NCI-H187 treated with DMSO at 0.1 percent for 48 hours (cell line): ENCODE data around the gene DSCAML1.

Source experiments
- DNase-seq: peaks from one replicate; lab custom pipeline; 2025; lab: John Stamatoyannopoulos, UW

Gene DSCAML1

DNA sequence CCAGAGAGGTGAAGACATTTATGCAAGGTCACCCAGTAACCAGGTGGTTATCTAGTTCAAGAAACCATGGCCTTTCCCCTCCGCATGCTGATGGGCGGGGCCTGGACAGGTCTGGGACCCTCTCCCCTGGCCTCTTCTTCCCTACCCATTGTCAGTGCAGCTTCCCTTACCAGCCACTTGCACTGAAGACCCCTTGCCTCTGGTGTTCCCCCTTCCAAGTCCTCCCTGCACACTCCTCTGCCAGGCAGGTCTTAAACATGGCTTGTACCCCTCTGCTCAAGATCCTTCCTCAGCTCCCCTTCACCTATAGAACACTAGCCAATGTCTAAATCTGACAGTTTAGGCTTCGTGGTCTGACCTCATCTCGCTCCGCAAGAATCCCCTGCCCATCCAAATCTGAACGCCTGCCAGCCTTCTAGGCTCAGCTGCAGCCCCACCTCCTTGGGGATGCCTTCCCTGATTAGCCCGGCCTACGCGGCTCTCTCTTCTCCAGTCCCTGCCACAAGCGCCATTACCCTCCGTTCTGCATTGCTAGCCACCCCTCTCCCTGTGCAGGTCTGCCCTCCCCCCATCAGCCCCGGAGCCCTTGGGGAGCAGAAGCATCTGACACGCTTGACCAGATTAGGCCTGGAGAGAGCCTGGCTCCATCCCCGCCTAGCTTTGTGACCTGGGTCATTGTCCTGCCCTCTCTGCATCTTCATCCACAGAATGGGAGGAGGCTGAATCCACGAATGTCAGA lies 213.8 kb downstream of the DSCAML1 start:
- DNase-seq = no peak

DNA sequence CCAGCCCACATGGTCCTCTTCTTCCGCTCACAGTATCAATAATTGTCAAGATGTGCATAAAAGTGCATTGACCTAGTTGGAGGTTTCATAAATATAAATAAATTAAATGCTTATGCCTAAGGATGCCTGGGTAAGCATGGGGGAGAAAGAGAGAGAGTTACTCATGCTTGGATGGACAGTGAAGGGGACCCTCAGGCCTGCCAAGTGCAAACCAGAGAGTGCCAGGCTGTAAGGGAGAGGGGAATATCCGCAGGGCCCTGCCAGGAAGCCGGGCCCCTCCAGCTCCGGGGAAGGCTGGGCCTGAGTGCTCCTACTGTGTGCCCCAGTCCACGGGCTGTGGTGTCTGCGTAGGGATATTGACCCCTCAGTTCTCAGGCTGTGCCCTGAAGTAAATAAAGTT lies 214.6 kb downstream of the DSCAML1 start:
- no peak for DNase-seq

DNA sequence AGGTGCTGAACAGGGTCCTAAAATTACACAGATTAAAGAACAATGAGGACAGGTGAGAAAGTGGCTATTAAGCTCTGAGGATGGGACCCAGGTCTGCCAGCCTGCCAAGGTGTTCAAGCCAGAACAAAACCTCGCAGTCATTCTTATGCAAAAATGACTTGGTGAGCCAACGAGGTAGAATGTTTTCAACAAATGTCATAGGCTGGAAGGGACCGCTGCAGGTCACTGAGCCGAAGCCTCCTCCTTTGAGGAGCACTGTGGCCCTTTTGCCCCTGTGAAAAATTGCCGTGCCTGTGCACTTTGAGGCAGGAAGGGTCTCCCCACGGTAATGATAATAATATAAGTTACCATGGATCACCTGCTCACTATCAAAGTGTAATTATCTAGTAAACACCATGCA lies 216.2 kb downstream of the DSCAML1 start:
- DNase-seq = no peak

DNA sequence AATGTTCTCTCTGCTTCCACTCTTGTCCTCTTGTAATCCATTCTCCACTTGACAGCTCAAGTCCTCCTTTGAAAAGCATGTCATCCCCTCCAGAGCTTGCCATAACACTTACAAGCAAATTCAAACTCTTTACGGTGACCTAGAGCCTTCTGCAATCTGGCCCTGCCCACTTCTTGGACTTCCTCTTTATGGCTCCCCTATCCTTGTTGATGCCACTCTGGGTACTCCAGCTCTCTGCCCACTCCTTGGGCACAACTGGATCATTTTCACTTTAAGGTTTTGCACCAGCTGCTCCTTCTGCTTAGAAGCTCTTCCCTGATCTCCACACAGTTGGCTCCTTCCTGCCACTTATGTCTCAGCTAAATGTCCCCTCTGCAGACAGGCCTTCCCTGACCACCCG lies 217.9 kb downstream of the DSCAML1 start:
- DNase-seq = peak; percentile 23

DNA sequence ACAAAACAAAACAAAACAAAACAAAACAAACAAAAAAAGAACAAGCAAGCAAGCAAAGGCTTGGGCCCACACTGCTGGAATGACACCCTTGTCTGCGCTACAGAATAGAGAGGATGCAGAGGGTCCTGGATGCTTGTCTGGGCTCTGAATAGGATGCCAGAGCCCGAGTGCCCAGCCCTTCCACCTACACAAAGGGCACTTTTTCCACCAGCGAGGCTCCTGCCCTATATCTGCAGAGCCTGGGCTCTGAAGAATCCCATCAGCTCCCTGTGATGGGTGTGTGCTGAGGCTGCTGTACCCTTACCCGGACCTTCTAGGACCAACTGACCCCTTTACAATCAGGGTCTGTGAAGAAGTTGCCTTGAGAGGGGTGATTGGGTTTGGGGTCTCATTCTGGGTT lies 221.2 kb downstream of the DSCAML1 start:
- DNase-seq = no peak

DNA sequence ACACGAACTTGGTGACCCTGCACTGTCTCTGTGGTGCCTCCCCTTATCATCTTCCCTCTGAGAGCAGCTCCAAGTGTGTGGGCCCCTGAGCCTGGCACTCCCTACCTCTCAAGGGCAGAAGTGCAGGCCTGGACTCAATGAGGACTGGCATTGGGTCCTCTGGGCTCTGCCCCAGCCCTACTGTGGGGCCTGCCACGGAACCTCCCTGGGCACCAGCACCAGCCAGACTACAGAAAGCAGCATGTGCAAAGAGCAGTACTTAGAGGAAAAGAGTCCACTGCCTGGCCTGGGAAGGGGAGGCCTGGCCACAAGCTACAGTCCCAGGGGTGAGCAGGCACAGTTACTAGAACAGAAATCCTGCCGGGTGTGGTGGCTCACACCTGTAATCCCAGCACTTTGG lies 222.5 kb downstream of the DSCAML1 start:
- DNase-seq = no peak

DNA sequence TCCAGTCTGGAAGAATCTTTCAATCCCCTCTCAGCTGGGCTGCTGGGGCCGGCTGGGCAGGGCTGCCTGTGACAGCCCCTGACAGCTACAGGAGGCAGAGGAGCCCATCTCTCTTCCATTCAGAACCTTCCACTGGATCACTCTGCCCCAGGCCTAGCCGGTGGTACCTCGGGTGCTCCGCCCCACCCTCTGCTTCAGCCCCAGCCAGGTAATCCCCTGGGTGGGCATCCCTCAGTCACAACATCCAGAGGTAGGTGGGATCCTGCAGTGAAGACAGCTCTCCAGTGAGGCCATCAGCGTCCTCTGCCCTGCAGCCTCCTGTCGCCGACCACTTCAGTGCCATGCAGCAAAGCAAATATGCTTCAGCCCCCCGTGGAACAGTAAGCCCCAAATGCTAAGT lies 223.7 kb downstream of the DSCAML1 start:
- no peak for DNase-seq

DNA sequence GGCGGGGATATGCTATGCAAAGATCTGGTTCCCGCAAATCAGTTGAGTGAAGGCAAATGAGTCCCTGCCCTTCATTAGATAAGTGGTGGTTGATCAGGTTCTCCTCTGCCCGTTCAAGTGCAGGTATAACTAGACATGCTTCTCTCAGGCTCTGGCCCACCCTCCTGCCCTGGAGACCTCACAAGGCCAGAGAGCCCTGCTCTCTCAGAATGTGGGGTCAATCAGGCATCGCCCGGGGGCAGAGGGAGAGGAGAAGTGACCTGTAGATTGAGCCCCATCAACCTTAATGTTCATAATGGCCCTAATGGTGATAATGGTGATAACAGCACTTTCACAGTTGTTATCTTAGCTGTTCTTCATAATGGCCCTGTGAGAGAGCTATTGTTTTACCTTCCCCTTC lies 224.3 kb downstream of the DSCAML1 start:
- no peak for DNase-seq

DNA sequence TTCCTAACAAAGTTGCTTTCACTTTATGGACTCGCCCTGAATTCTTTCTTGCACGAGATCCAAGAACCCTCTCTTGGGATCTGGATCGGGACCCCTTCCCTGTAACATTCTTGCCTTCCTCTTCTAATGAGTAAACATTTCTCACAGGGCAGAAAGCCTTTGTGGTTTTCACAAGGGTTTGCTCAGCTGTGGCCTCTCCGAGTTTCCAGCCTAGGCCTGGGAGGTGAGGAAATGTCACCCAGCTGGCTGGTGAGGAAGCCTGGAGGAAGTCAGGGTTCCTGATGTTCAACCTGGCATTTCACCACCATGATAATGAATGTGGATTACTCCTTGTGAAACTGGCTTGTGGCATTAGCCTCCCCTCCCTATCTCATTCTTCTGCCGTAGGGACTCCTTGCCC lies 224.9 kb downstream of the DSCAML1 start:
- no peak for DNase-seq

DNA sequence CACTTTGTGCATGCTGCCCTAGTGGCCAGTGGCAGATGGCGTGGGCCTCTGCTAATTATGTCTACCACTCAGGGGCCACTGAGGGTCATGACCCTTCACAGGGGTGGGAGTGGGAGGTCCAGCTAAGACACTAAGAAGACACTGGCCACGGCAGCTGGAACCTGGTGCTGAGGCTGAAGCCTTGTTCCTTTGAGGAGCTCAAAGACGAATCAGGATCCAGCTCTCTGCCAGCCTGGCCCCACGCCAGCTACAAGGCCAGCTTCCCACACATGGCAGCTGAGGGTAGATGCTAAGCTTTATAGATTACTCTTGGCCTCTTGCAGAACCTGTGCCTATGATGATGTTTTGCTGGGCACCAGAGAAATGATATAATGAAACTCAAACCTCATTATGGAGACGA lies 226.3 kb downstream of the DSCAML1 start:
- DNase-seq = no peak

DNA sequence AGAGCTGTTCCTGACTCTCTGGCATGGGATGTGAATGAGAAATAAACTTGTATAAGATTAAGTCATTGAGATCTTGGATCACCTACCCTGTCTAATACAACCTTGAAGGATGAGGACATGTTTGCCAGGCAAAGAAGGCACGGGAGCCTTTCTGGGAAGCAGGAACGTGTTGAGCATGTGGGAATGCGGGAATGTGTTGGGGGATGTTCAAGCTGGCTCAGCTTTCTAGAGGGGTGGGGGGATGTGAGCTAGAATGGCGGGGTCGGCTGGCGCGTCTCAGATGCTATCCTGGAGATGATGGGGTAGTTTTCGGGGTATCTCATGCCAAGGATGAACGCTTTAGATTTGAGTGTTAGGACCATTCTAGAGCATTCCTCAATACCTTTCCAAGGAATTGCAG lies 227.1 kb downstream of the DSCAML1 start:
- no peak for DNase-seq

DNA sequence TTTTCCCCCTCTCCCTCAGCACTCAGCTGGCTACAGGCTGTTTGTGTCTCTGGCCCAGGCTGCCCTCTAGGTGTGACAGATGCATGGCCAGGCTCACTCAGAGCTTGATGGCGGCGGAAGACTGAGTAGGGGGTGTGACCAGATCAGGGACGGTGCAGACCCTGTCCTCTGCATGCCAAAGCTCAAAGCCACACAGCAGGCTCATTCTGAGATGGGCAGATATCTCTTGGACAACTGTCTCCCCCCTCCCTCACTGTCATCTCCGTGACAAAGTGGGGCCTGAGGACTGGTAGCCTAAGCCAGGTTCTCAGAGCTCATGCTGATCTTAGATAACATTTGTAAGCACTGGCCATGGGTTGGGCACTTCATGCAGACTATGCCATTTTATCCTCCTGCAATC lies 231.3 kb downstream of the DSCAML1 start:
- no peak for DNase-seq

DNA sequence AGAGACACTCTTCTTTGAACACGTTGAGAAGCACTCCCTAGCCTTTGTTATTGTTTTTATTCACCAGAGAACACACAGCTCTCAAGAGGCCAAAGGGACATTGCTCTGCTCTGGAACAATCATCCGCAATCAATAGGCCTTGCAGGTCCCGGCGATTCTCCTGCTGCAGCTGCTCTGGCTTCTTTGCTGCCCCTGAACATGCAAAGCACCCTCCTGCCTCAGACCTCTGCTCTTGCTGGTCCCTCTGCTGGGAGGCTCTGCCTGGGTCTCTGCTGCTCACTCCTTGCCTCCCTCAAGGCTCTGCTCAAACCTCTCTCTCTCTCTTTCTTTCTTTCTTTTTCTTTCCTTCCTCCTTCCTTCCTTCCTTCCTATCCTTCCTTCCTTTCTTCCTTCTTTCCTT lies 232.7 kb downstream of the DSCAML1 start:
- DNase-seq = no peak

DNA sequence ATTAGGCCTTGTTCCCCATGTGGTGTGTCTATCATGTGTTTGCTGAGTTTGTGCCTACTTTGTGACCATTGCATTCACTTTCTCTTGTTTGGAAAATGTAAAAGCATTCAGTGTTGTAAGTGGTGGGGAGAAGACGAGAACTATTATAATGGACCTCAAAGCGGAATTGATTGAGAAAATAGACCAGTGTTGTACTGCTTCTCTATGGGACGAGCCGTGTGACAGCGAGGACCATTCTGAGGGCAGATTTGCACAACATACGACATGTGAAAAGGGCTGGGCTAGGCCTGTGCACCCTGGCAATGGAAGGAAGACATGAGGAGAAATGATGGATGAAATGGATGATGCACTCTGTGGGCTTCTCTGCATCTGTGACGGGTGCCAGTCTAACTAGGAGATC lies 233.5 kb downstream of the DSCAML1 start:
- DNase-seq = no peak

DNA sequence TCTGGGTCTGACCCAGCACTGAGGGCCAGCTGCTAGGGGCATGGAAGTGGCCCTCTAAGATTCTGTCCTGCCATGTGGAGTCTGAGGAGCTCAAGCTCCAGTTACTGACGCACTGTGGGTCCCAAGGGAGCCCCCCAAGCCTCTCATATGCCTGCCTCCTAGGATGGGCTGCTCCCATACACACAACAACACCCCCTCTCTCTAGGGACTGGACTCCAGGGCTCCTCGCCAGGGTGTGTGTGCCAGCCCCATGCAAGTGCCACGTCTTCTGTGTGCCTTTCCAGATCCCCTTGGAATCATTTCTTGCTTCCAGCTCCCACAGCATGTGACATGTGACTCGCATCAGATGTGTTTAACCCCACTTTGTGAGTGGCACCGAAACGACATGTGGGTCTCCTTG lies 234.9 kb downstream of the DSCAML1 start:
- DNase-seq = no peak

DNA sequence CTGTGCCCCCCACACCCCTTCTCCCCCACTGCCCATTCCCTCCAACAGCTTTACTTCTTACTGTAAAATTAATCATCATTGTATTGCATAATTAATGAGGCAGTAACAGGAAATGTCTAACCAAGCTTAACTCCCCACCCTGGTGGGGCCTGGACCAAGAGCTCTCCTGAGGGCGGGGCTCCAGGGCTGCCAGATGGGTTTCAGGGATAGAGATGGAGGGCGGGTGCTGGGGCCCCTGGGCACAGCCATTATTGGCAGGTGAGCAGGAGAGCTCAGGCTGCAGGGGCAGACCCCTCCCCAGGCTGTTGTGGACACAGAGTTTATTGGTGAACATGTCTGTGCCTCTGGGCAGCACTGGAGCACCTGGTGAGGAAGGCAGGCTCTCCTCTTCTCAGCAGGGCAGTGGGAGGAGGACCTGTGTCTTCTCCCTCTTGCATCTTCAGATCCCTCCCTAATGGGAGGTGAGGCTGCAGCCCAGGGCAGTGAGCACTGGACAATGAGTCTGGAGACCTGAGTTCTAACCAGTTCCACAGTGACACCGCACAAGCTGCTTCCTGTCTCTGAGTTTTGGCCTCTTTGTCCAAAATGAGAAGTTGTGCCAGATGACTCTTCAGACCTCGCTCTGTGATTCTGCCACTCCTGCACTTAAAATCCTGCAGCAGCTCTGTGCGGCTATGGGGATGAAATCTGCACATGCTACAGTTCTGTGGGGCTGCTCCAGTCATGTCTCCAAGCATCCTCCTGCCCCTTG lies 236.1 kb downstream of the DSCAML1 start:
- DNase-seq = no peak

DNA sequence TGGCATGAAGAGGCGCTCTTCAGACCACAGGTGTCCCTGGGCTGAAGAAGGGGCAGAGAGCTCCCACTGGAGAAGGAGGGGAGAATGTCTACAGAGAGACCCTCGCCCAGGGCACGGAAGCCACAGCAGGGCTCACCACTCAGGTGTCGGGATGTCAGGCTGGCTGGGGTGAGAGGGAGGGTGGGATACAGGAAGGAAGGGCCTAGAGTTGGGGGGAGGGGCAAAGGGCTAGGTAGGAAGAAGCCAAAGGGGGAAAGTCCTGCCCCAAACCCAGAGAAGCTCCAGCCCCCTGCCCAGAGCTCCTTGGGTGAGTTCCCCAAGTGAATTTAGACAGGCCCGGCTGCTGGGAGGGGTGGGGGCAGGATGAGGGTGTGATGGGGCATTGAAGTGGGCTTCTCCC lies 237.3 kb downstream of the DSCAML1 start:
- no peak for DNase-seq

DNA sequence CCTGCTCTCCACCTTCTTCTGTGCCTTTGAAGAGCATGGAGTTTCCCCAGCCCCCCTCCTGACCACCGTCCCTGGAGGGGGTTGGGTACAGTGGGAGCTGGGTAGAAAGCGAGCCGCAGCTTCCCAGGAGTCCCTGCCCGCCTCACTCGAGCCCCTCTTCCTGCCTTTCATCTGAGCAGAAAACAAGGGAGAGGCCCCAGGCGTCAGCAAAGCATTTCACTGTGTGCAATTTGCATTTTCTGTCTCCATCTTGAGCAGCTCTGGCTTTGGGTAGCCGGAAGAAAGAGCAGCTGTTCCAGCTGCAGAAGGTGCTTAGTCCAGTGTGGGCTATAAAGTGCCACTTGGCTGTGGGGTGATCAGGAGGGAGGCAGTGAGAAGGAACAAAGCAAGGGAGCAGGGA lies 239.7 kb downstream of the DSCAML1 start:
- DNase-seq = no peak

DNA sequence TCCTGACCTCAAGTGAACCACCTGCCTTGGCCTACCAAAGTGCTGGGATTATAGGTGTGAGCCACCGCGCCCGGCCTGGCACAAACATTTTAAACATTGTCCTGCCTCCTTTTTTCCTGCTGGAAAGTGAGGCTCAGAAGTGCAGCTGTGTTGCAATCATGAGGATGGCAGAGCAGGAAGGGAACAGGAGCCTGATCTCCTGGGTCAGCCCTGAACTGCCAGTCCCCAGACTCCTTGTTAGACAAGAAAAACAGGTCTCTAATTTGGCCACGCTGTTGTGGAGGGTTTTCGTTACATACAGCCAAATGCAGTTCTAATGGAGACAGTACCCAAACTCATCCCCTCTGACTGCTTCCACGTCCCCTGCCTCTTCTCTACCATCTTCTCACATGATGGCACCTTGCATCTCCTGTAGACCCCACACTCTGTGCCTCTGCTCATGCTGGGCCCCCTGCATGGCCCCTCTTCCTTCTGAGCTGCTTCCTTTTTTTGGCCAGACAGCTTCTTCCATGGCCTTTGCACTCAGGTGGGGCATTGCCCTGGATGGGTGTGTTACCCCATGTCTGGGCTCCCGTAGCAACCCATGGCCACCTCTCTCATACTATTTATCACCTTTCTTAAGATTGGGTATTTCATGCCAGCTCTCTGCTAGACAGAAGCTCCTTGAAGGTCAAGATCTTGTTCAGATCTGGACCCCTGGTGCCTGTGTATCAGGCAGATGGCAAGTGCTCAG lies 242.2 kb downstream of the DSCAML1 start:
- no peak for DNase-seq

DNA sequence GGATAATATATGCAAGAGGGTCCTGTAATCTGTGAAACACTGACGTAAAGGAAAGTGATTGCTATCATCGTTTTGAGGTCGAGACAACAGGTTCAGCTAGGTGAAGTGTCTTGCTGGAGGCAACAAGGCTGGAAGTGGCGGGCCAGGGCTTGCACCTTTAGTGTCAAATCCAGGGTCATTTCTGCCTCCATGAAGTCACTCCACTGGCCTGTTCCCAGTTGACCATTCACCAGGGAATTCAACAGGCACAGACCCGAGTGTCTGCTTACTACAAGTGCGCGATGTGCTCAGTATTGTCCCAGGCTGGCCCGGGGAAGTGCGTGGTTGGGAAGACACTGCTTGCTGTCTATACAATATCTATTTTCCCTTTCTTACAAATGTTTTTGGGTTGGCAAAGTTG lies 244.4 kb downstream of the DSCAML1 start:
- DNase-seq = no peak

DNA sequence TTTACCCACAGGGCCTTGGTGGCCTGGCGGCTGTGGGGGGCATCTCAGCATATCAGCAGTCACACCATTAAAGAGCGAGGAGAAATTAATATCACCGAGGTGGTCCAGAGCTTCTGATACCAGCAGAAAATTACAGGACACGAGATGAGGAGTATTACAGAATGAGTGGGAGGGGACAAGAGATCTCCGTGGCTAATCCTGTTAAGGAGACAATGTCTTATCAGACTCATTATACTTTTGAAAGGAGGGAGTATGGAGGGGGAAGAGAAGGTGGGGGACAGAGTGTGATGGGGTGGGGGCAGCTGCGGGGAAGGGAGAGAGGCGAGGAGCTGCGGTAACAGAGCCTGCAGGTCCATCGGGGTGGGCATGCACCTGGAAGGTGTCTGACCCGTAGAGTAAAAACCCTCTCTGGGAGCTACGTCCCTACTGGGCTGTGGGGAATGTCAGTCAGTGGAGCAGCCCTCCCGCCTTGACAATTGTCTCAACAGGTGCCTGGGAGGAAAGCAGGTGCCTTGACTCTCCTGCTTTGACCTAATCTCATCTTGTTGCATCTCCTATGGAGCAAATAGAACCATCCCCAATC lies 245.2 kb downstream of the DSCAML1 start:
- DNase-seq = no peak

DNA sequence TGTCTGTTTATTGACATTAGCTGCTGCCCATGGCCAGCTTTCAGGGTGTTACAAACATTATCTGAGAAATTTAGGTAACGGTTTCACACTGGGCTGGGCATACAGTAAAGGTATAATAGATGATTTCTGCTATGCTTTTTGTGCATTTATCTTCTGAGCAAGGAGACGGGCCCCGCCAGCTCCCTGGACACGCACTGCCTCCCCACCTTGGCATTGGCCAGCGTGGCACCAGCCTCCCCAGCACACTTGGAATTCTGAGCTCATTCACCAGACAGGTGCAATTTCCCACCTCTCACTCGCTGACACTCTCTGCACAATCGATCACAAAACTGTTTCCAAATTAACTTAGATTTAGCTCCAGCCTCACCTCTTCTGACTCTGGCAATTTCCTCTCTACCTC lies 246.6 kb downstream of the DSCAML1 start:
- DNase-seq = no peak

DNA sequence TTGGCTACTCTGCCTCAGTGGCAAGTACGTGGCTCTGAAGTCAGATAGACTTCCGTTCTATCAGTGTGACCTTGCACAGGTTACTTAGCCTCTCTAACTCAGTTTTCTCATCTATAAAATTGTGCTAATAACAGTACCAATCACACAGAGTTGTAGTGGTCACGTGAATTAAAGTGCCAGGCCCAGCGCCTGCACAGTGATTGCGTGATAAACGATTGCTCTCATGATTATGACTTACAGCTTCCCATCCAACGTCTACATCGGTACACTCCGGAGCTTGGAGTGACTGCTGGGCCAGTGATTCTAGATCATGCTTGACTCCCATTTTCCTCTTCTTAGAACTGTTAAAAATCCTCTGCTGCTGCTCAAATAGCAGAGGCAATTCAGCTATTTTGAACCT lies 247.6 kb downstream of the DSCAML1 start:
- DNase-seq = no peak
